Measurements from ENCODE around the gene EPHB3.

EPHB3 gene

DNA sequence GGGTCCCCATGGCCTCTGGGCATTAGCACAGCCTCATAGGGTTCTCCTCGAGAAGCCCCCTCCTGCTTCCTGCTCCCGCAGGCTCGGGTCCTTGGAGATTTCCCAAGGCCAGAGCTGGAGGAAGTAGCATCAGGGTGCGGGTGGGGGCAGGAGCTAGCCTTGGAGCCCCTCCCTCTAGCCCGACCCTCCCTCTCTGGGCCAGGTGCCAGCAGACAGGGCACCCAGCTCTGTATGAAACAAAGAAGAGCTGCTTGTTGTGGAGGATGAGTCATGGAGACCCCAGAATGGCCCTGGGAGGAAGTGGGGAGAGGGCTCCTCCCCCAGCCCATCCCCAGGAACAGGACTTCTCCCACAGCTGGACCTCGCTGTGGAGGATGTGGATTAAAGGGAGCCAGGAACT lies 29.2 kb downstream of the EPHB3 start:
- H3K9me3 ChIP-seq (ENCODE audit: control insufficient read depth, low read length): no peaks in the 10 kb centered on the region
- no peak overlapping the region for H3K14ac ChIP-seq (ENCODE audit: low read length in 2 of 2)
- peaks cover 0 to 7% of the 10 kb centered on the region in 2 experiments for H3K36me3 ChIP-seq (ENCODE audit: control insufficient read depth in 1 of 2, insufficient read depth in 2 of 2, low read depth in 1 of 2, low read length in 2 of 2)
- no peak overlapping the region for H3K4me2 ChIP-seq (ENCODE audit: low read length, poor library complexity, severe bottlenecking)
- H3K79me1 ChIP-seq (replicated peaks; ENCODE audit: low read length, poor library complexity, severe bottlenecking): no peaks in the 10 kb centered on the region
- peaks cover 9 to 53% of the 10 kb centered on the region in 2 experiments for H3K27me3 ChIP-seq (ENCODE audit: control insufficient read depth in 1 of 2, insufficient read depth in 1 of 2, low read length in 2 of 2)
- H2BK5ac ChIP-seq (ENCODE audit: low read depth, low read length, poor library complexity, severe bottlenecking): no peak overlapping the region
- peaks cover 11% of the 10 kb centered on the region for H3K4me1 ChIP-seq (ENCODE audit: control insufficient read depth, insufficient read depth, low read depth, low read length)
- H4K91ac ChIP-seq (ENCODE audit: low read length): no peak overlapping the region
- peak overlapping the region; percentile 32 for H2AFZ ChIP-seq (ENCODE audit: low read depth, low read length)
- H3K9ac ChIP-seq (ENCODE audit: low read length): no peak overlapping the region
- no peak overlapping the region for H3K23ac ChIP-seq (ENCODE audit: low read length in 2 of 2)
- H3K27ac ChIP-seq (ENCODE audit: low read length, poor library complexity, severe bottlenecking): no peak overlapping the region
- H2BK12ac ChIP-seq (ENCODE audit: low read length in 2 of 2): peak overlapping the region; percentile 50 to 70
- H4K8ac ChIP-seq (ENCODE audit: low read length): peak overlapping the region; percentile 76
- H3K4me3 ChIP-seq (ENCODE audit: insufficient read depth in 1 of 2, low read depth in 1 of 2, low read length in 2 of 2): no peak overlapping the region
- H2BK120ac ChIP-seq (ENCODE audit: low read depth, low read length): peak overlapping the region; percentile 64
- peak overlapping the region; percentile 65 for H2BK15ac ChIP-seq (ENCODE audit: low read depth, poor library complexity, severe bottlenecking)
- no peak overlapping the region for H2AK5ac ChIP-seq (ENCODE audit: low read length, severe bottlenecking)
- WGBS: 40% methylated on average over 3 of the region's 6 CpGs
- H3K4ac ChIP-seq (ENCODE audit: low read depth in 1 of 2, low read length in 2 of 2): no peak overlapping the region
- peak overlapping the region; percentile 18 to 52 for H3K18ac ChIP-seq (ENCODE audit: low read depth in 1 of 2, low read length in 2 of 2)
- DNase-seq: no peak

DNA sequence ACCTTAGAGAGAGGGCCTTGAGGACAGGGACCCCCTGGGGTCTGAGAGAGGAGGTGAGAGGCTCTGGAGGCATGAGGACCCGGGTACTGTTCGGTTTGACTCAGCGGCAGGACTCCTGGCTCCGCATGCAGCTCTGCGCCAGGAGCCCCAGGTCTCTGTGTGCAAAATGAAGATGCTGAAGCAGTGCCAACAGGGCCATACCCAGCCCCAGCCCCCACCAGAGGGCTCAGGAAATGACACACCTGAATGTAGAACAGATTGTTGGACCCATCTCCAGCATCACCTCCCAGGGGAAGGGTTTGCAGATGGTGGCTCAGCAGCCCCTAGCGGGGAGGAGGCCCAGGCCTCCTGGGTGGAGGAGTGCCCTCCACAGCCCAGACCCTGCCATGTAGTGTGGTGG lies 30.2 kb downstream of the EPHB3 start:
- peaks cover 10 to 57% of the 10 kb centered on the region in 2 experiments for H3K27me3 ChIP-seq (ENCODE audit: control insufficient read depth in 1 of 2, insufficient read depth in 1 of 2, low read length in 2 of 2)
- 96% methylated on average over 5 of the region's 6 CpGs for whole genome bisulfite sequencing
- no peak overlapping the region for H2AFZ ChIP-seq (ENCODE audit: low read depth, low read length)
- H3K36me3 ChIP-seq (ENCODE audit: control insufficient read depth in 1 of 2, insufficient read depth in 2 of 2, low read depth in 1 of 2, low read length in 2 of 2): peaks cover 0 to 7% of the 10 kb centered on the region in 2 experiments
- peak overlapping the region in 1 of 2 experiments; percentile 4 for H3K4ac ChIP-seq (ENCODE audit: low read depth in 1 of 2, low read length in 2 of 2)
- H3K4me3 ChIP-seq (ENCODE audit: insufficient read depth in 1 of 2, low read depth in 1 of 2, low read length in 2 of 2): no peak overlapping the region
- peak overlapping the region; percentile 3 for H4K91ac ChIP-seq (ENCODE audit: low read length)
- peaks cover 13% of the 10 kb centered on the region for H3K4me1 ChIP-seq (ENCODE audit: control insufficient read depth, insufficient read depth, low read depth, low read length)
- no peak overlapping the region for H3K14ac ChIP-seq (ENCODE audit: low read length in 2 of 2)
- H3K9ac ChIP-seq (ENCODE audit: low read length): no peak overlapping the region
- H3K9me3 ChIP-seq (ENCODE audit: control insufficient read depth, low read length): no peaks in the 10 kb centered on the region
- no peak overlapping the region for H3K4me2 ChIP-seq (ENCODE audit: low read length, poor library complexity, severe bottlenecking)
- no peak overlapping the region for H2BK120ac ChIP-seq (ENCODE audit: low read depth, low read length)
- H2BK12ac ChIP-seq (ENCODE audit: low read length in 2 of 2): peak overlapping the region in 1 of 2 experiments; percentile 45
- H3K79me1 ChIP-seq (replicated peaks; ENCODE audit: low read length, poor library complexity, severe bottlenecking): no peaks in the 10 kb centered on the region
- peak overlapping the region; percentile 68 for H2BK15ac ChIP-seq (ENCODE audit: low read depth, poor library complexity, severe bottlenecking)
- no peak overlapping the region for H3K23ac ChIP-seq (ENCODE audit: low read length in 2 of 2)
- no peak overlapping the region for H3K27ac ChIP-seq (ENCODE audit: low read length, poor library complexity, severe bottlenecking)
- H2BK5ac ChIP-seq (ENCODE audit: low read depth, low read length, poor library complexity, severe bottlenecking): no peak overlapping the region
- no peak overlapping the region for H4K8ac ChIP-seq (ENCODE audit: low read length)
- no peak for DNase-seq
- peak overlapping the region; percentile 37 to 60 for H3K18ac ChIP-seq (ENCODE audit: low read depth in 1 of 2, low read length in 2 of 2)
- H2AK5ac ChIP-seq (ENCODE audit: low read length, severe bottlenecking): no peak overlapping the region

DNA sequence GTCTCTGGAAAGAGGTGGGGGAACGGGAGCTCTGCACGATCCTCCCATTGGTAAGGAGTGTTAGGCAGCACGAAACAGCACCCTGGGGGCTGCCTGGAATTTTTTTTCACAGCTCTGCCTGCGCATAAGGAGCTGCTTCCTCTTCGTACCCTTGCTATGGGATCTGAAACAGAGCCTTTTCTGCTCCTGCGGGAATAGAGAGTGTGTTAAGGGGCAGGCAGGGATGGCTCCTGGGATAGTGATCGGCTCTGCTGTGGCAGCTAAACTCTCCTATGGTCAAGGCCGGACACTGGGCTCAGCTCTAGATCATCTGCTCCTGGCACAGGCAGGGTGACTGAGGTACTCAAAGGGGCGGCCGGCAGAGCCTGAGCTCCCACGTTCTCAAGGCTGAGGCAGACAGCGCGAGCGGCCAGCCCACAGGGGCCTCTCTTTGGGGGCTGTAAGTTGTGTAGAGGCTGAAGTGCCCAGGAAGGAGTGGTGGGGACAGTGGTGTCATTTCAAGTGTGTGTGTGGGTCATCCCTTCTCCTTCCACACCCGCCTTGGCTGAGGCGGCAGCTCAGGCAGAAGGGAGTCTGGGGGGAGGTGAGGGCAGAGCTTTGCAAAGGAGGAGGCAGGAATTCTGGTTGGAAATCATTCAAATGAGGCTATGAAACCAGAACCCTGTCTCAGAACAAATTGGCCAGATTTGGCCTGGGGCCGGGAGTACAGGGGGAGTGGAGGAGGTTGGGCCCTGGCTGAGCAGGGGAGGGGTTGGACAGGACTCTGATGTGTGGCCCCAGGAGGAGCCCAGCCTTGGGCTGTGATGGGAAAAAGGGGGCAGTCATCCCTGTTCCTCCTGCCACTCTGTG lies 31.0 kb downstream of the EPHB3 start:
- DNase-seq: peak; percentile 35
- peak overlapping the region; percentile 97 for H4K8ac ChIP-seq (ENCODE audit: low read length)
- peaks cover 13% of the 10 kb centered on the region for H3K4me1 ChIP-seq (ENCODE audit: control insufficient read depth, insufficient read depth, low read depth, low read length)
- no peak overlapping the region for H3K4me2 ChIP-seq (ENCODE audit: low read length, poor library complexity, severe bottlenecking)
- H2BK12ac ChIP-seq (ENCODE audit: low read length in 2 of 2): peak overlapping the region; percentile 29 to 89
- H3K14ac ChIP-seq (ENCODE audit: low read length in 2 of 2): peak overlapping the region in 1 of 2 experiments; percentile 44
- peak overlapping the region; percentile 86 for H2BK15ac ChIP-seq (ENCODE audit: low read depth, poor library complexity, severe bottlenecking)
- no peaks in the 10 kb centered on the region for H3K79me1 ChIP-seq (replicated peaks; ENCODE audit: low read length, poor library complexity, severe bottlenecking)
- peak overlapping the region in 1 of 2 experiments; percentile 25 for H3K4me3 ChIP-seq (ENCODE audit: insufficient read depth in 1 of 2, low read depth in 1 of 2, low read length in 2 of 2)
- H4K91ac ChIP-seq (ENCODE audit: low read length): peak overlapping the region; percentile 71
- H3K27ac ChIP-seq (ENCODE audit: low read length, poor library complexity, severe bottlenecking): no peak overlapping the region
- whole genome bisulfite sequencing: 28% methylated on average over 17 of the region's 17 CpGs
- peaks cover 8 to 50% of the 10 kb centered on the region in 2 experiments for H3K27me3 ChIP-seq (ENCODE audit: control insufficient read depth in 1 of 2, insufficient read depth in 1 of 2, low read length in 2 of 2)
- peak overlapping the region; percentile 3 to 82 for H3K18ac ChIP-seq (ENCODE audit: low read depth in 1 of 2, low read length in 2 of 2)
- peak overlapping the region; percentile 1 for H3K9ac ChIP-seq (ENCODE audit: low read length)
- H2BK120ac ChIP-seq (ENCODE audit: low read depth, low read length): peak overlapping the region; percentile 27
- no peak overlapping the region for H2BK5ac ChIP-seq (ENCODE audit: low read depth, low read length, poor library complexity, severe bottlenecking)
- no peak overlapping the region for H2AK5ac ChIP-seq (ENCODE audit: low read length, severe bottlenecking)
- peaks cover 0 to 7% of the 10 kb centered on the region in 2 experiments for H3K36me3 ChIP-seq (ENCODE audit: control insufficient read depth in 1 of 2, insufficient read depth in 2 of 2, low read depth in 1 of 2, low read length in 2 of 2)
- peak overlapping the region; percentile 1 to 73 for H3K4ac ChIP-seq (ENCODE audit: low read depth in 1 of 2, low read length in 2 of 2)
- H3K23ac ChIP-seq (ENCODE audit: low read length in 2 of 2): no peak overlapping the region
- no peaks in the 10 kb centered on the region for H3K9me3 ChIP-seq (ENCODE audit: control insufficient read depth, low read length)
- H2AFZ ChIP-seq (ENCODE audit: low read depth, low read length): no peak overlapping the region

DNA sequence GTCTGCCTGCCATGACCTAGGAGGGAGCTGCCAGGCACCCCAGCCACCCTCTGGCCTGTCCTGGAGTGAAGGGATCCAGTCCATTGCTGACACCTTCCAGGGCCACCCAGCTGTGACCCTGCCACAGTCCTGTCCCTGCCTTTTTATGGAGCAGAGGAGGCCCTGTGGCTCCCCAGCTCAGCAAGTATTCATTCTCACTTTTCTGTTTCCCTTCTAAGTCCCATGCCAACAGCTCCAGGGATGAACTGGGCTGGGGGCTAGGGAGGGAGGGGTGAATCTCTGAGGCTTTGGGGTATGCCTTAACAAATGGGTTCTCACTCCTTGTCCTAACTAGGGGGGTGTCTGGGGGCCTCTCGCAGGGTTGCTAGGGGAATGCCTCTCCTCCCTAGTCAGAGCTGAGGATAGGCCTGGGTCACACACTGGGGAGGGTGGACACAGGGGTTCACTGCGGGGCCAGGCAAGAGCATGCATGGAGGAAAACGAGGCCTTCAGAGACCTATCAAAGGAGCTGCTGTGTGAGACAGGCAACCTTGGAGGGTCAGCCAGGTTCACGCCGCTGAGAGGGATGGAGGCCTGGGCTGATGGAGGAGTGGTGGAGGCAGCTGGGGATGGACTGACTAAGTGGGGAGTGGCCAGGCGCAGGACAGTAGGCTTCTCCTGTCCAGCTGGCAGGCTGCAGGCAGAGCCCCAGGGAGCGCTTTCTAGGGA lies 31.8 kb downstream of the EPHB3 start:
- peak; percentile 44 for DNase-seq
- no peak overlapping the region for H2AK5ac ChIP-seq (ENCODE audit: low read length, severe bottlenecking)
- no peak overlapping the region for H3K4me2 ChIP-seq (ENCODE audit: low read length, poor library complexity, severe bottlenecking)
- H3K18ac ChIP-seq (ENCODE audit: low read depth in 1 of 2, low read length in 2 of 2): peak overlapping the region; percentile 52 to 82
- no peak overlapping the region for H3K27ac ChIP-seq (ENCODE audit: low read length, poor library complexity, severe bottlenecking)
- H2BK5ac ChIP-seq (ENCODE audit: low read depth, low read length, poor library complexity, severe bottlenecking): no peak overlapping the region
- no peak overlapping the region for H2BK15ac ChIP-seq (ENCODE audit: low read depth, poor library complexity, severe bottlenecking)
- peak overlapping the region; percentile 76 for H4K91ac ChIP-seq (ENCODE audit: low read length)
- peak overlapping the region; percentile 5 for H4K8ac ChIP-seq (ENCODE audit: low read length)
- peak overlapping the region; percentile 6 to 89 for H2BK12ac ChIP-seq (ENCODE audit: low read length in 2 of 2)
- peaks cover 13% of the 10 kb centered on the region for H3K4me1 ChIP-seq (ENCODE audit: control insufficient read depth, insufficient read depth, low read depth, low read length)
- 38% methylated on average over 5 of the region's 7 CpGs for WGBS
- no peak overlapping the region for H3K9ac ChIP-seq (ENCODE audit: low read length)
- no peak overlapping the region for H3K23ac ChIP-seq (ENCODE audit: low read length in 2 of 2)
- H3K36me3 ChIP-seq (ENCODE audit: control insufficient read depth in 1 of 2, insufficient read depth in 2 of 2, low read depth in 1 of 2, low read length in 2 of 2): peaks cover 0 to under 1% of the 10 kb centered on the region in 2 experiments
- H3K4ac ChIP-seq (ENCODE audit: low read depth in 1 of 2, low read length in 2 of 2): peak overlapping the region; percentile 65 to 73
- no peaks in the 10 kb centered on the region for H3K9me3 ChIP-seq (ENCODE audit: control insufficient read depth, low read length)
- H3K4me3 ChIP-seq (ENCODE audit: insufficient read depth in 1 of 2, low read depth in 1 of 2, low read length in 2 of 2): no peak overlapping the region
- H2BK120ac ChIP-seq (ENCODE audit: low read depth, low read length): no peak overlapping the region
- peak overlapping the region in 1 of 2 experiments; percentile 44 for H3K14ac ChIP-seq (ENCODE audit: low read length in 2 of 2)
- no peaks in the 10 kb centered on the region for H3K79me1 ChIP-seq (replicated peaks; ENCODE audit: low read length, poor library complexity, severe bottlenecking)
- no peak overlapping the region for H2AFZ ChIP-seq (ENCODE audit: low read depth, low read length)
- peaks cover 5 to 42% of the 10 kb centered on the region in 2 experiments for H3K27me3 ChIP-seq (ENCODE audit: control insufficient read depth in 1 of 2, insufficient read depth in 1 of 2, low read length in 2 of 2)
